ENCODE measurements around the gene LRSAM1. TPM values are rescaled to one million over a fixed set of nuclear protein-coding genes. Genes with fewer than 3 reads are reported as not detected.

The LRSAM1 gene
- total RNA-seq, 1 donor from 2014 or later = 19.8 TPM

Other genes starting within 250 kb of the LRSAM1 start
- gene GARNL3, start 186.7 kb upstream of the LRSAM1 start, total RNA-seq = 9.0 and 13.9 TPM in 2 replicates
- gene SLC2A8, start 54.3 kb upstream of the LRSAM1 start, total RNA-seq = 16.3 and 18.6 TPM in 2 replicates
- 6.6 and 14.5 TPM in 2 replicates for gene ZNF79, start 27.1 kb upstream of the LRSAM1 start, total RNA-seq
- 1,410 and 1,691 TPM in 2 replicates for gene RPL12, start 104 bp upstream of the LRSAM1 start, total RNA-seq
- 10.8 and 37.5 TPM in 2 replicates for gene STXBP1, start 160.8 kb downstream of the LRSAM1 start, total RNA-seq

Measured in renal cortical epithelial cell (primary cell).